Activated naive CD4-positive, alpha-beta T cell treated with anti-CD3 and anti-CD28 coated beads for 36 hours (primary cell): ENCODE data around the gene BICRAL. TPM values are rescaled to one million over a fixed set of nuclear protein-coding genes. Genes with fewer than 3 reads are reported as not detected.

Experiments used
- CTCF ChIA-PET: fragments of 350-600 bp; sonication (Branson Sonifier 250); formaldehyde crosslinking; loops from one replicate; lab custom pipeline; 2021; ENCODE audit warnings: antibody characterized with exemption; lab: Charles Lee
- DNase-seq: peaks from one replicate; pipeline ENCODE4 v3.0.0-alpha.2; 2020
- H3K27ac Mint-ChIP-seq: one replicate; pipeline ENCODE4 v1.8.0; 2021; ENCODE audit warnings: mild to moderate bottlenecking, mixed read lengths
- H3K27me3 Mint-ChIP-seq: one replicate; pipeline ENCODE4 v1.8.0; 2021; ENCODE audit warnings: low read depth, mixed read lengths
- H3K36me3 Mint-ChIP-seq: one replicate; pipeline ENCODE4 v1.8.0; 2021; ENCODE audit warnings: low read depth, mixed read lengths
- H3K4me1 Mint-ChIP-seq: one replicate; pipeline ENCODE4 v1.8.0; 2021; ENCODE audit warnings: low read depth, mixed read lengths
- H3K4me3 Mint-ChIP-seq: one replicate; pipeline ENCODE4 v1.8.0; 2021; ENCODE audit warnings: mild to moderate bottlenecking, moderate library complexity, mixed read lengths
- H3K9me3 Mint-ChIP-seq: one replicate; pipeline ENCODE4 v1.8.0; 2021; ENCODE audit warnings: mixed read lengths
- intact Hi-C: fragments of 100-400 bp; cut with micrococcal nuclease; formaldehyde crosslinking; loops from one replicate; pipeline ENCODE4 v1.15.1; 2023
- total RNA-seq, 2 experiments: library from RNA; stranded (reverse); gene quantifications; one replicate each; pipeline ENCODE4 v1.2.3, GENCODE V29; 2021

BICRAL gene
- total RNA-seq, 2 experiments from 2014 or later, result 7.8 to 7.9 TPM

DNA sequence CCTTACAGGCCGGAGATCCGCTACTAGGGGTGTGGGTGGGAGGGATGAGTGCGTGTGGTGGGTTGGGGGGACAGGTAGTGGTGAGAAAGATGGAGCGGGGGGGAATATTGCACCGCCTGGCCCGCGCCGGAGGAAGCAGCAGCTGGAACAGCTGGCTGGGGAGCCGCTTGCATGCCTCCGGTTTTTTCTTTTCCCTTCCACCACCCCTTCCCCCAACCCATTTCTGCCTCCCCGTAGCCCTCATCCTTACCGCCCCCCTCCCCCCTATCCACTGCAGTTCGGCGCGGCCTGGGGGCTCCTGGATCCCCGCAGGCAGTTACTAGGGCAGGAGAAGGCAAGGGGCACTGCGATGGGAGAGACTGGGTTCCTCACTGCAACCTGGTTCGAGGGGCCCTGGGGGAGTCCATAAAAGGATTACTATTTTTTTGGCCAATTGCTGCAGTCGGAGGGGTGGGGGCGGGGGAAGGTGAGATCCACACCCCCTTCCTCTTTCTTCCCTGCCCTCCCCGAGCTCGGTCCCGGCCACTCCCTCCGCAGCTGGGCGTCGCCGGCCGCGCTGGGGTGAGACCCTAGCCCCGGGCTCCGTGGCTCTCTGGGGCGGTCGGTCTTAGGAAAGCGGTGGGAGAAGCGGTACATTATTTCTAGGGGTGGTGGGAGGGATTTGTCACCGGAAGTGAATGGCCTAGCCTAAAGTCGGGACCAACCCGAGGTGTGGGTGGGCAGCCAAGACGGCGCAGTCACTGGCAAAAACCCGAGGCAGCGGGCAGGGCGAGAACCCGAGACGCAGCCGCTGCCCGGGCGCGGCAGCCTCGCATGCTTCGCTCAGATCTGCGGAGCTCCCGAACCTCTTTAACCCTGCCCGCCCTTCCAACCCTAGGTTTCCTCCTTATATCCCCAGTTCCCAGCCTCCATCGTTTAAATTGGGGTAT lies 35.1 kb upstream of the BICRAL start:
- peaks cover 12% of the 10 kb centered on the region for H3K36me3 Mint-ChIP-seq
- H3K4me1 Mint-ChIP-seq, result peaks cover 29% of the 10 kb centered on the region

GRCh38 chr6:42748203-42748898 lies 33.5 kb upstream of the BICRAL start:
- H3K27ac Mint-ChIP-seq, result no peak overlapping the region
- peak overlapping the region; percentile 100 for H3K4me3 Mint-ChIP-seq
- peaks cover 29% of the 10 kb centered on the region for H3K4me1 Mint-ChIP-seq
- CTCF ChIA-PET, result interaction anchor here (0.6 to 1.7 kb wide), 3 partner anchors 22 to 163 kb away, joined by 3 to 7 read pairs (median 4); no protein-coding TSS in a partner anchor
- H3K27me3 Mint-ChIP-seq, result no peaks in the 10 kb centered on the region
- no peak for DNase-seq
- peaks cover 15% of the 10 kb centered on the region for H3K36me3 Mint-ChIP-seq
- peaks cover 2% of the 10 kb centered on the region for H3K9me3 Mint-ChIP-seq
- intact Hi-C loops, result loop anchor here (10.0 kb wide), 1 partner anchor 964 kb away; the partner anchor contains the start of genes PRICKLE4 and TOMM6

More for the DNA sequence above, 35.1 kb upstream of the BICRAL start:
- CTCF ChIA-PET, result interaction anchor here (1.2 kb wide), 1 partner anchor 29 kb away, joined by 7 read pairs; no protein-coding TSS in a partner anchor
- peak overlapping the region; percentile 100 for H3K4me3 Mint-ChIP-seq
- intact Hi-C loops, result loop anchor here (1.0 to 10.0 kb wide), 16 partner anchors 20 to 962 kb away; partner anchors contain the start of genes BICRAL, CNPY3, KLC4 and KLHDC3
- peak overlapping the region; percentile 99 for H3K27ac Mint-ChIP-seq
- peaks cover 8% of the 10 kb centered on the region for H3K9me3 Mint-ChIP-seq
- H3K27me3 Mint-ChIP-seq, result no peaks in the 10 kb centered on the region
- peak; percentile 80 for DNase-seq

DNA sequence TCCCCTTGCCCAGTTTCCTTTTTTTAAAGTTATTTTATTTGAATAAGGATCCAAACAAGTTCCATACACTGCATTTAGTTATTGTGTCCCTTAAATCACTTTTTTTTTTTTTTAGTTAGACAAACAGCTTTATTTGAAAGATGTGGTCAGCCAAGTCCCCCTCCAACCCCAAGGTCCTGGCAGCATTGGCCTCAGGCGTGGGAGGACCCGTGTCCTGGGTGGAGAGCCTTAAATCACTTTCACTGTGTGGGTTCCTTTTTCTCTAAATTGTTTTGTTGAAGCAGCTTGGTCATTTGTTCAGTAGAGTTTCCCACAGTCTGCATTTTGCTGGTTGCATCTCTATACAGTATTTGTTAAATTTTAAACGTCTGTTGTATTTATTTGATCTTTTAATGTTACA lies 30.8 kb upstream of the BICRAL start:
- Mint-ChIP-seq H3K27me3 (no peaks in the 10 kb centered on the region), H3K36me3 (peaks cover 3% of the 10 kb centered on the region), H3K27ac (no peak overlapping the region), H3K9me3 (no peaks in the 10 kb centered on the region), H3K4me3 (no peak overlapping the region), H3K4me1 (peaks cover 18% of the 10 kb centered on the region)
- CTCF ChIA-PET, result no interaction called here
- DNase-seq, result no peak
- intact Hi-C loops, result no loop called here

DNA sequence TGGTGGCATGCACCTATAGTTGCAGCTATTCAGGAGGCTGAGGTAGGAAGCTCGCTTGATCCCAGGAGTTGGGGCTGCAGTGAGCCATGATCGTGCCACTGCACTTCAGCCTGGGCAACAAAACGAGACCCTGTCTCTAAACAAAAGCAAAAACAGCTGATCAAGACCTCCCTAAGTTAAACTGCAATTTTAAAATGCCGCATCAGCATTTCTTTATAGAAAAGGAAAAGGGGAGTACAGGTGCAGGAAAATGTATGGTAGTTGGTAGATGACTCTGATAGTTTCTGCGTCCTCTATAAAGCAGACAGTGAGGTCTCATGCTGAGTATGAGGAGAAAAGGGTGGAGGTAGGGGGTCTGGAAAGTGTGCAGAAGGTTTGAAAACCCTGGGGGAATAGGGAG lies 27.1 kb upstream of the BICRAL start:
- Mint-ChIP-seq H3K9me3 (no peaks in the 10 kb centered on the region), H3K4me1 (peaks cover 6% of the 10 kb centered on the region), H3K27ac (no peak overlapping the region), H3K4me3 (no peak overlapping the region), H3K36me3 (peaks cover 3% of the 10 kb centered on the region), H3K27me3 (no peaks in the 10 kb centered on the region)
- CTCF ChIA-PET, result interaction anchor here (1.4 kb wide), 1 partner anchor 28 kb away, joined by 5 read pairs; no protein-coding TSS in a partner anchor
- intact Hi-C loops, result no loop called here
- DNase-seq, result no peak

GRCh38 chr6:42756722-42757121 lies 25.1 kb upstream of the BICRAL start:
- Mint-ChIP-seq H3K27me3 (no peaks in the 10 kb centered on the region), H3K9me3 (no peaks in the 10 kb centered on the region), H3K27ac (no peak overlapping the region), H3K4me3 (no peak overlapping the region), H3K36me3 (peaks cover 3% of the 10 kb centered on the region), H3K4me1 (peaks cover 2% of the 10 kb centered on the region)
- CTCF ChIA-PET, result no interaction called here
- intact Hi-C loops, result no loop called here
- no peak for DNase-seq

GRCh38 chr6:42758756-42759430 lies 23.0 kb upstream of the BICRAL start:
- Mint-ChIP-seq H3K9me3 (no peaks in the 10 kb centered on the region), H3K27ac (no peak overlapping the region), H3K4me3 (no peak overlapping the region), H3K27me3 (no peaks in the 10 kb centered on the region), H3K36me3 (no peaks in the 10 kb centered on the region), H3K4me1 (peaks cover 2% of the 10 kb centered on the region)
- intact Hi-C loops, result no loop called here
- no peak for DNase-seq
- CTCF ChIA-PET, result interaction anchor here (0.6 to 1.0 kb wide), 3 partner anchors 10 to 625 kb away, joined by 3 to 4 read pairs (median 3); no protein-coding TSS in a partner anchor

DNA sequence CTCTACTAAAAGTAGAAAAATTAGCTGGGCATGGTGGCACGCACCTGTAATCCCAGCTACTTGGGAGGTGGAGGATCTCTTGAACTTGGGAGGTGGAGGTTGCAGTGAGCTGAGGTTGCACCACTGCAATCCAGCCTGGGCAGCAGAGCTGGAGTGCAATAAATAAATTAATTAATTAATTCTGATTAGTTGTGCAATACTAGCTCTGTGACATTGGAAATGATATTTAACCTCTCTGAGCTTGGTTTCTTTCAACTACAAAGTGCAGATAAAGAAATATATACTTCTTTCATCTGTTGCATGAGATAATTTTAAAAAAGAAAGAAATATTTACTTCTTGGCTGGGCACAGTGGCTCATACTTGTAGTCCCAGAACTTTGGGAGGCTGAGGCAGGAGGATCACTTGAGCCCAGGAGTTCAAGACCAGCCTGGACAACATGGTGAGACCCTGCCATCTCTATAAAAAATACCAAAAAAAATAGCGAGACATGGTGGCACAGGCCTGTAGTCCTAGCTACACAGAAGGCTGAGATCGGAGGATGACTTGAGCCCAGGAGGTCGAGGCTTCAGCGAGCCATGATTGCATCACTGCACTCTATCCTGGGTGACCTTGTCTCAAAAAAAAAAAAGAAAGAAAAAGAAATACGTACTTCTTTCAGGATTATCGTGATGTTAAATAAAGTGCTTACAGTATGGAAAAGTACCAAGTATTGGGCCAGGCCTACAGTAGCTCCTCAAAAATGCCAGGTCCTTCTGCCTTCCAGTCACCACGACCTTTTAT lies 20.4 kb upstream of the BICRAL start:
- Mint-ChIP-seq H3K27ac (no peak overlapping the region), H3K9me3 (no peaks in the 10 kb centered on the region), H3K4me1 (peaks cover 5% of the 10 kb centered on the region), H3K4me3 (no peak overlapping the region), H3K27me3 (no peaks in the 10 kb centered on the region), H3K36me3 (no peaks in the 10 kb centered on the region)
- no peak for DNase-seq
- intact Hi-C loops, result no loop called here
- CTCF ChIA-PET, result no interaction called here

GRCh38 chr6:42762426-42762859 lies 19.4 kb upstream of the BICRAL start:
- CTCF ChIA-PET, result no interaction called here
- no peaks in the 10 kb centered on the region for H3K36me3 Mint-ChIP-seq
- intact Hi-C loops, result no loop called here
- H3K4me1 Mint-ChIP-seq, result peaks cover 6% of the 10 kb centered on the region
- no peaks in the 10 kb centered on the region for H3K27me3 Mint-ChIP-seq
- H3K27ac Mint-ChIP-seq, result no peak overlapping the region
- H3K4me3 Mint-ChIP-seq, result no peak overlapping the region
- DNase-seq, result no peak
- no peaks in the 10 kb centered on the region for H3K9me3 Mint-ChIP-seq

DNA sequence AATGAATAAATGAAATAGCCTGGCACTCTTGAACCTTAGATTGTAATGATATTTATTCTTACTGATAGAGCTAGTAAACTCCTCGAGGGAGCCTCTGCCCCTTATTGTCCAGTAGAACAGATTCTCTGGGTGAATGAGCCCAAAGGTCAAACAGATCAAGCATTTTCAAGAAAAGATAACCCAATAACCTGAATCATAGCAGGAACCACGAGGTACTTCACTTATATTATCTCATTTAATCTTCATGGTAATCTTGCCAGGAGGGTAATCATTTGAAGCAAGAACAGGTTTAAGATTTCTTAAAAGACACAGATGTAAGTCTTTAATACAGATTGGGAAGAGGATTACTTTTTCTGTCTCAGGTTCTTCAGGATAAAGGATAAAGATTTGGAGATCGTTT lies 18.9 kb upstream of the BICRAL start:
- Mint-ChIP-seq H3K4me3 (no peak overlapping the region), H3K9me3 (no peaks in the 10 kb centered on the region), H3K27me3 (no peaks in the 10 kb centered on the region), H3K27ac (no peak overlapping the region), H3K36me3 (no peaks in the 10 kb centered on the region), H3K4me1 (peaks cover 8% of the 10 kb centered on the region)
- CTCF ChIA-PET, result interaction anchor here (0.6 kb wide), 1 partner anchor 101 kb away, joined by 3 read pairs; no protein-coding TSS in a partner anchor
- intact Hi-C loops, result no loop called here
- no peak for DNase-seq

- Mint-ChIP-seq H3K27me3 (no peaks in the 10 kb centered on the region), H3K9me3 (no peaks in the 10 kb centered on the region), H3K4me3 (no peak overlapping the region), H3K4me1 (peaks cover 15% of the 10 kb centered on the region), H3K36me3 (no peaks in the 10 kb centered on the region), H3K27ac (no peak overlapping the region)
- no peak for DNase-seq
- intact Hi-C loops, result no loop called here
- CTCF ChIA-PET, result interaction anchor here (0.7 kb wide), 2 partner anchors 245 to 396 kb away, joined by 3 read pairs; no protein-coding TSS in a partner anchor
These were observed 16.8 kb upstream of the BICRAL start for GRCh38 chr6:42764911-42765648.

DNA sequence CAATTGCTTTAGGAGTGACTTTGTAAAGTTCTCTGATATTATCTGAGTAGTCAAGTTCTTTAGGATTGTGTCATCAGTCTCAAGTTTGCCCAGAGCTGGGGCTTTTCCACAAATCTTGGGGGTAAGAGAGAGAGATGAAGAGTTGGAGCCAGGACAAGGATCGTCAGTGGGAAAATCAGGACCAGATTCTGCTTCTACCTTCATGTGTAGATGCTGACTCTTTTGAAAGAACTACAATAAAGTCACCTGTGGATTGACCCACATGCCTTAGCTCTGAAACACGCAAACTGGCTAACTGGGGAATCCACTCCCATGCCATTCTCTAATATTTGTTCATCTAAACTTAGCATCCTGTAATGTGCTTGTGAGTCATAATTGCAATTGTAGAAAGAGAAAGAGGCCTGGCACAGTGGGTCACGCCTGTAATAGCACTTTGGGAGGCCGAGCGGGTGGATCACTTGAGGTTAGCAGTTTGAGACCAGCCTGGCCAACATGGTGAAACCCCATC lies 15.6 kb upstream of the BICRAL start:
- no peak for DNase-seq
- intact Hi-C loops, result no loop called here
- H3K9me3 Mint-ChIP-seq, result no peaks in the 10 kb centered on the region
- H3K27ac Mint-ChIP-seq, result no peak overlapping the region
- H3K4me1 Mint-ChIP-seq, result peaks cover 25% of the 10 kb centered on the region
- no peaks in the 10 kb centered on the region for H3K36me3 Mint-ChIP-seq
- H3K27me3 Mint-ChIP-seq, result no peaks in the 10 kb centered on the region
- CTCF ChIA-PET, result no interaction called here
- no peak overlapping the region for H3K4me3 Mint-ChIP-seq
